Fibroblast of mammary gland (primary cell): ENCODE results near the gene PPOX.

Source experiments
- DNase-seq: peaks from one replicate; pipeline ENCODE4 v3.0.0-alpha.2; 2010; ENCODE audit warnings: low read depth
- H3K4me3 ChIP-seq: 2 replicates; pipeline ENCODE4 v1.5.1; 2011; ENCODE audit warnings: low read depth, mild to moderate bottlenecking, low read length, moderate library complexity; ENCODE audit not compliant: control insufficient read depth
- TF ChIP-seq, protein P1 (sequence below): conservative IDR thresholded peaks from 2 replicates; pipeline ENCODE4 v1.5.1; 2011; ENCODE audit warnings: low read depth, low read length, inconsistent platforms; ENCODE audit not compliant: control insufficient read depth, insufficient read depth

Gene PPOX

DNA sequence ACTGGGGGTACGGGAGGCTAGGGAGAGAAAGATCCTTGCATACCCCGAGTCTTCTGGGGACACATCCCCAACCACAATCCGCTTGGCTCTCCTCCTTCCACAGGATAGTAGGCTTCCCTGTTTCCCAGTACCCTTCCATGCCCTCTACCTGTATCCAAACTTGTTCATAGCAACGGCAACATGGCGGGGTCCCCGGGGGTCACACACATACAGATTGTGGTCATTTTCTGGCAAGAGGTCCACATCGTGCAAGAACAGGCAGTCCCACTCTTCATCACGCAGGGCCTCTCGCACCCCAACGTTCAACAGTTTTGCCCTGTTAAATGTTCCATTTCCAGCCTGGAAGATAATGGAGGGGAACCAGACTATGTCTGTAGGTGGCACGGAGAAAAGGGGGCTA is 7.5 kb downstream of the PPOX start:
- no peak overlapping the region for H3K4me3 ChIP-seq
- DNase-seq: no peak
- TF ChIP-seq, protein P1, sequence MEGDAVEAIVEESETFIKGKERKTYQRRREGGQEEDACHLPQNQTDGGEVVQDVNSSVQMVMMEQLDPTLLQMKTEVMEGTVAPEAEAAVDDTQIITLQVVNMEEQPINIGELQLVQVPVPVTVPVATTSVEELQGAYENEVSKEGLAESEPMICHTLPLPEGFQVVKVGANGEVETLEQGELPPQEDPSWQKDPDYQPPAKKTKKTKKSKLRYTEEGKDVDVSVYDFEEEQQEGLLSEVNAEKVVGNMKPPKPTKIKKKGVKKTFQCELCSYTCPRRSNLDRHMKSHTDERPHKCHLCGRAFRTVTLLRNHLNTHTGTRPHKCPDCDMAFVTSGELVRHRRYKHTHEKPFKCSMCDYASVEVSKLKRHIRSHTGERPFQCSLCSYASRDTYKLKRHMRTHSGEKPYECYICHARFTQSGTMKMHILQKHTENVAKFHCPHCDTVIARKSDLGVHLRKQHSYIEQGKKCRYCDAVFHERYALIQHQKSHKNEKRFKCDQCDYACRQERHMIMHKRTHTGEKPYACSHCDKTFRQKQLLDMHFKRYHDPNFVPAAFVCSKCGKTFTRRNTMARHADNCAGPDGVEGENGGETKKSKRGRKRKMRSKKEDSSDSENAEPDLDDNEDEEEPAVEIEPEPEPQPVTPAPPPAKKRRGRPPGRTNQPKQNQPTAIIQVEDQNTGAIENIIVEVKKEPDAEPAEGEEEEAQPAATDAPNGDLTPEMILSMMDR: no peak

DNA sequence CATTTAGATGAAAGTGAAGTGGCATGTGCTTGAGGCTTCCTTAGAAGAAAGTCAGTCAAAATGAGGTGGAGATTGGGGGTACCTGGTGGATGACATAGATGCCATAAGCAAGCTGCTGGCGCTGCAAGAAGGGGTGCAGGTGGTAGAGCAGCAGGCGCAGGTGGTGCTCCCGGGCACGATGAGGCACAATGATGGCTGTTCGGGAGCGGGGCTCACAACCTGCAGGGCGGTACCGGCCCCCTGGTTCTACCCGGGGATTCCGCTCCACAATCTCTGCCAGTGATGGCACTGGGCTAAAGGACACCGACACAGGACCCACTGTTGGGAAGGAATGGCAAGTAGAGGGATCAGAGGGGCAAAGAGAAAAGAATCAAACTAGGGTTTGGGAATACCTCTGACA is 8.7 kb downstream of the PPOX start:
- DNase-seq: no peak
- TF ChIP-seq, protein P1: no peak
- H3K4me3 ChIP-seq: no peak overlapping the region

- H3K4me3 ChIP-seq: peak overlapping the region; percentile 96
- TF ChIP-seq, protein P1: no peak
- no peak for DNase-seq
Observed at GRCh38 chr1:161175771-161176453, 9.7 kb downstream of the PPOX start.

DNA sequence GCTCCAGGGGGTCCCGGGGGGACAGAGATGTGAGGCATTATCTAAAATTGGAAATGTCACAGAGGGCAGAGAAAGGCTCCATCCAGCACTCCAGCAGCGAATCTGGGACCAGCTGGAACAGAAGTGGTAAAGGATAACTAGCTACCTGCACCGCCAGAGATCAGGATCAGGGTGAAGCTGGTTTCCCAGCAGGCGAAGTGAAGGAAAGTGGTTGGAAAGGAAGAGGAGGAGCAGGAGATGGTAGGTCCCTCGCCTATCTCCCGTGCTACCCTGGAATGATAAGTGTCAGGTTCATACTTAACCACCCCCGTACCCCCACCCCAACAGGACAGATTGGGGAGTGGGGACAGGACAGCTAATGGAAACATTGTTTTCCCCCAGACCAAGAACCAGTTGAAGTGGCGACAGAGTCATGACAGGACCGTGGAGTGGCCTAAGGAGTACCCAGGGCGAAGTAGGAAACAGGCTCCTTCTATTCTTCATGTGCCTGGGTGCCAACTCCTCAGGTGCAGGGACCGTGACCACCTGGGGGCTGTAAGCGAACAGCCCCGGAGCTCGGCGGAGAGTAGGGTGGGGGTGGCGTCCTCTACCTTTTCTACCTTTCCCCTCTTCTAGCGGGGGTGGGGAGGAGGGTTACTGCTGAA is 10.4 kb downstream of the PPOX start:
- peak overlapping the region; percentile 96 for H3K4me3 ChIP-seq
- no peak for DNase-seq
- TF ChIP-seq, protein P1: no peak

- peak within 1 kb of the TSS; percentile 96 for H3K4me3 ChIP-seq
- peak; percentile 78 for DNase-seq
- TF ChIP-seq, protein P1: no peak
Observed at GRCh38 chr1:161177112-161177935, 11.1 kb downstream of the PPOX start, which contains the start of gene B4GALT3. B4GALT3 (minus strand) TSS chr1:161177507; CDS start chr1:161176060, 1,447 bp downstream.

DNA sequence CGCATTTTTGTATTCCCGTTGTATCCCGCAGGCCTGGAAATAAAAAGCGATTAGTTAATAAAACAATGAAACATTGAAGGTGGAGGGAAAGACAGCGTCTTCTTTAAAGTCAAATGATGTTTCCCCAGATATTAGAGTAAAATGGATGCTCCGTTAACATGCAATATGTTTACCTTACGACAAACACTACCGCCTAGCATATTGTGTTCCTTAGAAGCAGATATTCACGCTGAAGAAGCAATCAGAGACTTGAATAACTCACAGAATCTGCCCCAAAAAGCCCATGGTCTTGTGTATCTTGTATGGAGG is 11.7 kb downstream of the PPOX start:
- no peak for DNase-seq
- H3K4me3 ChIP-seq: peak overlapping the region; percentile 96
- TF ChIP-seq, protein P1: no peak
